NCI-H2196 treated with DMSO at 0.1 percent for 48 hours (cell line): Measurements from ENCODE around the gene RALGAPA2.
"Not testable (repeated sequence)": the region's sequence is repeated elsewhere in the genome, so short reads cannot be mapped to it uniquely, and the experiment has no call there.

Experiments
- DNase-seq: peaks from one replicate; lab custom pipeline; 2025; ENCODE audit not compliant: unreplicated experiment; lab: John Stamatoyannopoulos, UW

Gene RALGAPA2

GRCh38 chr20:20371083-20371482 lies 341.4 kb downstream of the RALGAPA2 start:
- no peak for DNase-seq

DNA sequence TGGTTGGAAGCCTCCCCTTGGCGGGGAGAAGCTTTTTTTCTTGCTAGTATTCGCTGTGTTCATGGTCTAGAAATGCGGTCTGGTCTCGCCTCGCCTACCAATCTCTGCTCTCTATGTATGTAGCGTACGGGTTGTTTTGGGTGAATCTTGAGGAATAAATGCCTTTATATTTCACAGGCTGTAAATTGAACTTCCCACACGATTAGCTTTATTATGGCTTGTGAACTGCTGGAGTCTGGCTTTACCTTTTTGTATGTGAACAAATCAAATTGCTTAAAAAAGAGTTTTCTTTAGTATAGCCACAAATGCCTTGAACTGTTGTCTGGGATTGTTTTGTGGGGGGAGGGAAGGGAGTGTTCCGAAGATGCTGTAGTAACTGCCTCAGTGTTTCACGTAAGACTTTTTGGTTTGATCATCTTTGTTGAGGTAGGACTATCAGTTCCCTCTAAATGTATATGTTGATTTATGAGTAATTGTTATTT lies 342.3 kb downstream of the RALGAPA2 start:
- no peak for DNase-seq

- peak; percentile 62 for DNase-seq
Measured at GRCh38 chr20:20369250-20370093, 343.0 kb downstream of the RALGAPA2 start.

GRCh38 chr20:20368418-20369249 lies 343.8 kb downstream of the RALGAPA2 start:
- no peak for DNase-seq

GRCh38 chr20:20367575-20368417 lies 344.6 kb downstream of the RALGAPA2 start, which contains the start of gene INSM1:
Gene INSM1 (plus strand): TSS chr20:20368104. CDS start chr20:20368268, 164 bp downstream.
- DNase-seq = peak; percentile 92

DNA sequence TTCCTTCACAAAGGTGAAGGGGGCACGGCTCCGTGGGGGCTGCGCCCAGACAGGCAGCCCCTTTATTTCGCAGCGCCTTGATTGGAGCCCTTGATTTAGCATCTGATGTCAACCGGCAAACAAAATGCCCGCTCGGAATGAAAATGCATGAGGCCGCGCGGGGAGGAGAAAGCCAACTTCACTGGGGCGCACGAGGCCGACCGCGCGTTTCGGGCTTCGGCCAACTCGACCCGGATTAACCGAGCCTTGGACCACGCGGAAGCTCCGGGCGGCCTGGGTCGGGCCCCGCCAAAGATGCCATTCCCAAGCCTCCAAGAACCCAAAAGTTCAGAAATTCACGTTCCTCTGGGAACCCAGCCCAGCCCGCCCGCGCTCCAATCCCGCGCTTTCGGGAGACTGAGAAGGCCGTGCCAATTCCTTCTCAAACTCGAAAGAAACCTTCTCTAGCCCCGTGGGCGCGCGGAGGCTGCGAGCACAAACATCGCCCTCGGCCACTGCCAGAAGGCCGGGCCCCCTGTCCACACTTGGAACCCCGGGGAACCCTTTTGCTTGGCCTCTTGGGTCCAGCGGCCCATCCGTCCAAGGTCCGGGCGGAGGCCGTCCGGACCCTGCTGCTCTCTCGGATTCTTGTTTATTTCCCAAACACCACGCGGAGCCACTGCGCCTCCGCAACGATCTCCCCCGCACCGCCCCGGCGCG lies 345.4 kb downstream of the RALGAPA2 start:
- DNase-seq = no peak

GRCh38 chr20:20366551-20366875 lies 345.9 kb downstream of the RALGAPA2 start:
- DNase-seq = peak; percentile 16

DNA sequence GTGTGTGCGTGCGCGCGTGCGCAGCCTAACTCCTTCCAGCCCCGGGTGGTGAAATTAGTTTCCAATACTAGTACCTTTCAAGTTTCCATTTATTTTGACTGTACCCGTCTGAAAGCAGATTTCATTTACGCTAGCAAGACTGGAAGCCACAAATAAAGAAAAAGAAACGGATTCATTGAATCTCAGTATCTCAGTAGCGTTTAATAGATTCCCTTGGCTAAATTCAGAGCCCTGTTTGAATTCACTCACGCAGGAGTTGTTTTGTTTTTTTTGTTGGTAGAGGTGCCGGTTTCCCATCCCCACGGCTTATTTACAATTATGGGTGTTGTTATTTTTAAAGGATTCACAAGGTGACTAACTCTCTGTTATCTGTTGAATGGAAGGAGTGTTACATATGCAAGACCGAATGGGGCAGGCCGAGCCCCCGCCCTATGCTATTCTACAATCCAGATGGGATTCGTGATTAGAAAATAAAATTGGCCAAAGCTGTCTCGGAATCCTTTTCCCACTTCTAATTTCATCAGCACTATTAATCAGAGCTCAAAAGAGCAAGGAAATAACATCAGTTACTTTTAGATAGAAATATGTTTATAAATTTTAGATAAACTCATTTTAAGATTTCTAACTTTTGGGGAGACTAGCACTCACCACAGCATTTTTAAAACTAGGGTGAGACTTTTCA lies 346.8 kb downstream of the RALGAPA2 start:
- DNase-seq = no peak

GRCh38 chr20:20364593-20365479 lies 347.6 kb downstream of the RALGAPA2 start:
- no peak for DNase-seq

DNA sequence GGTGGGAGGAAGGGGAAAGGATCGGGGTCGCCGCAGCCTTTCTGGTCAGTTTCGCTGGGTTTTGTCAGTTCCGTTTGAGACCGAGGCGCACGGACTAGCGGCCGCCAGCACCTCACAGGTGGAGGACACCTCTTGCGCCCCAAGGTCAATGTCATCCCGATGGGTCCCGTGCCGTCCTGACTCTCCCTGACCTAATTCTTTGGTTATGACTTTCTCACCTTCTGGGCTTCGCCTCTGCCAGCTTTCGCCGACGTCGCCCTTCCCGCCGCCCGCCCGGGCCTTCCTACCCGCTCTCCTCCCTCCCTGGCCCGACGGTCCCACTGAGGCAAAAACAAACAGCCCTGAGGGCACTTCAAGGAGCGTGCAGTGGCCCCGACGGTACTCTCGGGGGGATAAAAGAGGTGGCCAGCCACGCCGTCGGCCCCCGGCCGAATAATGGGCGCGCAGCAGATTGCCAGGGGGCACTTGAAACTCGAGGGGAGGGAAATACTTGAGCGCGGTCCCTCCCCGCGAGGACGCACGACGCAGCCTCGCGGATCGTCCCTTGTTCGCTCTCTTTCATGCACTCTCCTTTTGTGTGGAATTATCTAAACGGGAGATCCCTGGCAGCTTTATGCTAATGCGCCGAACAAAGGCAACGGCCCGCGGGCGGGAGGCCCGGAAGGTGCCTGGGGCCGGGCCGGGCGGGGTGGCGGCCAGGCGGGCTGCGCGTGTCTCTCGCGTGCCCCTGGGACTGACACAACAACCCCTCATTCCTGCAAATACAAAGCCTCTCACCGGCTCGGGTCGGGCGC lies 348.4 kb downstream of the RALGAPA2 start:
- peak; percentile 79 for DNase-seq

- DNase-seq = peak; percentile 54
Measured at GRCh38 chr20:20363434-20363798, 349.0 kb downstream of the RALGAPA2 start.

GRCh38 chr20:20362774-20363433 lies 349.5 kb downstream of the RALGAPA2 start:
- DNase-seq = peak; percentile 82

DNA sequence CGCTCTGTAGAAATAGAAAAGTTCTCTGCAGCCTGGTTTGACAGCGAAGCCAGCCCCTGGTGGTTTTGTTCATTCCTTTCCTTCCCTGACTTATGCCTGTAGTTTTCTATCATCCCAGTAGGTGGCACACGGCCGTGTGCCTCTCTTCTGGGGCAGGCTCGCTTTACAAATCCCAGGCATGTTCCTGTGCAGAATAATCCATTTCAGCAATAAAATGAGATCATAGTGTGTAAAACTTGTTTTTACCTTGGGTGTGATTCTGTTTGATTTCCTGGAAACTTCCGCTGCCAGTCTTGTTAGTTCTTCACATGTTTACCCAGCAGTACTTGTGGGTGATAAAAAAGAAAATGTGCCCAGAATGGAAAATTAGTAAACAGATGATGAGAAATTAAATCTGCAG lies 352.0 kb downstream of the RALGAPA2 start:
- peak; percentile 55 for DNase-seq

DNA sequence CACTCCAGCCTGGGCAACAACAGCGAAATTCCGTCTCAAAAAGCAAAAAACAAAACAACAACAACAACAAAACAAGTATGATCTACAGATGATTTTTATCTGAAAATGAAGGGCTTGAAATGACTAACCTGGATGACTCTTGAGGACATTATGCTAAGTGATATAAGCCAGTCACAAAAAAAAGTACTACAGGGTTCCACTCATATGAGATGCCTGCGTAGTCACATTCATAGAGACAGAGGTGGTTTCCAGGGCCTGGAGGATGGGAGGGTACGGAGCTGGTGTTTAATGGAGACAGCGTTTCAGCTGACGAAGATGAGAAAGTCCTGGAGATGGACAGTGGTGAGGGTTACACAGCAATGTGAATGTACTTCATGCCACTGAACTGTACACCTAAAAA lies 352.8 kb downstream of the RALGAPA2 start:
- no peak for DNase-seq

- DNase-seq = no peak
Measured at GRCh38 chr20:20358801-20359200, 353.6 kb downstream of the RALGAPA2 start.

- DNase-seq = not testable (repeated sequence)
Measured at GRCh38 chr20:20355503-20355902, 356.9 kb downstream of the RALGAPA2 start.

- no peak for DNase-seq
Measured at GRCh38 chr20:20353576-20353975, 358.9 kb downstream of the RALGAPA2 start.

DNA sequence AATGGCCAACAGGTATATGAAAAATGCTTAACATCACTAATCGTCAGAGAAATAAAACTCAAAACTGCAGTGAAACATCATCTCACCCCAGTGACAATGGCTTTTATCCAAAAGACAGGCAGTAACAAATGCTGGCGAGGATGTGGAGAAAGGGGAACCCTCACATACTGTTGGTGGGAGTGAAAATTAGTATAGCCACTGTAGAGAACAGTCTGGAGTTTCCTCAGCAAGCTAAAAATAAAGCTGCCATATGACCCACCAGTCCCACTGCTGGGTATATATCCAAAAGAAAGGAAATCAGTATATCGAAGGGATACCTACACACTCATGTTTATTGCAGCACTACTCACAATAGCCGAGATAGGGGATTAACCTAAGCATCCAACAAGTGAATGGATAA lies 368.0 kb downstream of the RALGAPA2 start:
- no peak for DNase-seq
